GM18907 (cell line): Measurements from ENCODE around the gene ATXN10.

ENCODE experiments used
- ATAC-seq: cut with Tn5 transposase; IDR thresholded peaks from one replicate; pipeline ENCODE4 v1.9.1; 2021; ENCODE audit warnings: mild to moderate bottlenecking, moderate library complexity; ENCODE audit not compliant: unreplicated experiment

Gene ATXN10

GRCh38 chr22:45752036-45752435 lies 80.4 kb downstream of the ATXN10 start:
- ATAC-seq, result no peak

- no peak for ATAC-seq
Measured at GRCh38 chr22:45754822-45755221, 83.2 kb downstream of the ATXN10 start.

GRCh38 chr22:45756558-45756957 lies 84.9 kb downstream of the ATXN10 start:
- no peak for ATAC-seq

- no peak for ATAC-seq
Measured at GRCh38 chr22:45757068-45757467, 85.4 kb downstream of the ATXN10 start.

- no peak for ATAC-seq
Measured at GRCh38 chr22:45757936-45758335, 86.3 kb downstream of the ATXN10 start.

GRCh38 chr22:45758603-45759002 lies 87.0 kb downstream of the ATXN10 start:
- no peak for ATAC-seq

GRCh38 chr22:45760682-45761081 lies 89.0 kb downstream of the ATXN10 start:
- ATAC-seq, result no peak

GRCh38 chr22:45762545-45763235 lies 91.1 kb downstream of the ATXN10 start:
- ATAC-seq, result no peak

- ATAC-seq, result no peak
Measured at GRCh38 chr22:45763236-45763624, 91.6 kb downstream of the ATXN10 start.

- no peak for ATAC-seq
Measured at GRCh38 chr22:45768490-45768889, 96.9 kb downstream of the ATXN10 start.

- no peak for ATAC-seq
Measured at GRCh38 chr22:45769569-45770210, 98.1 kb downstream of the ATXN10 start.

GRCh38 chr22:45770506-45770905 lies 98.9 kb downstream of the ATXN10 start:
- ATAC-seq, result no peak

- ATAC-seq, result no peak
Measured at GRCh38 chr22:45771057-45771456, 99.4 kb downstream of the ATXN10 start.

GRCh38 chr22:45771711-45772110 lies 100.1 kb downstream of the ATXN10 start:
- ATAC-seq, result no peak

GRCh38 chr22:45772743-45773142 lies 101.1 kb downstream of the ATXN10 start:
- no peak for ATAC-seq

GRCh38 chr22:45774001-45774670 lies 102.5 kb downstream of the ATXN10 start:
- no peak for ATAC-seq

- no peak for ATAC-seq
Measured at GRCh38 chr22:45775062-45775461, 103.4 kb downstream of the ATXN10 start.

- peak; percentile 62 for ATAC-seq
Measured at GRCh38 chr22:45775569-45776312, 104.1 kb downstream of the ATXN10 start.

GRCh38 chr22:45776313-45776585 lies 104.6 kb downstream of the ATXN10 start:
- ATAC-seq, result peak; percentile 15

GRCh38 chr22:45777046-45777851 lies 105.6 kb downstream of the ATXN10 start:
- ATAC-seq, result no peak

- ATAC-seq, result no peak
Measured at GRCh38 chr22:45777852-45778375, 106.3 kb downstream of the ATXN10 start.
